Progenitor cell of endocrine pancreas (in vitro differentiated cells): ENCODE measurements around the gene SAMD10. TPM values are rescaled to one million over a fixed set of nuclear protein-coding genes. Genes with fewer than 3 reads are reported as not detected.
"Not testable (repeated sequence)": the region's sequence is repeated elsewhere in the genome, so short reads cannot be mapped to it uniquely, and the experiment has no call there.

Experiments
- DNase-seq: peaks from one replicate; pipeline ENCODE4 v3.0.0; 2021; ENCODE audit warnings: low spot score; ENCODE audit not compliant: unreplicated experiment
- H3K27ac Mint-ChIP-seq: 2 replicates; pipeline ENCODE4 v1.8.0; 2021; ENCODE audit warnings: mild to moderate bottlenecking, moderate library complexity, mixed read lengths
- H3K27me3 Mint-ChIP-seq: 2 replicates; pipeline ENCODE4 v1.8.0; 2021; ENCODE audit warnings: mixed read lengths
- H3K36me3 Mint-ChIP-seq: 2 replicates; pipeline ENCODE4 v1.8.0; 2022; ENCODE audit warnings: mixed read lengths; ENCODE audit not compliant: insufficient read depth
- H3K4me1 Mint-ChIP-seq: 2 replicates; pipeline ENCODE4 v1.8.0; 2021; ENCODE audit warnings: low read depth, mixed read lengths
- H3K4me3 Mint-ChIP-seq: 2 replicates; pipeline ENCODE4 v1.8.0; 2021; ENCODE audit warnings: low read depth, mild to moderate bottlenecking, moderate library complexity, mixed read lengths
- H3K9me3 Mint-ChIP-seq: 2 replicates; pipeline ENCODE4 v1.8.0; 2021; ENCODE audit warnings: low read depth, mixed read lengths
- CTCF ChIP-seq: fragments of 200-600 bp; sonication (generic); IDR thresholded peaks from one replicate; pipeline ENCODE4 v1.5.0; 2021; ENCODE audit warnings: antibody characterized with exemption, mild to moderate bottlenecking; ENCODE audit not compliant: unreplicated experiment
- microRNA-seq: library from miRNA; unstranded; fragments of <30 nt; microRNA quantifications from one replicate; pipeline ENCODE4 v1.1.0, GENCODE V29; 2020; ENCODE audit warnings: borderline number of aligned reads; ENCODE audit not compliant: unreplicated experiment
- total RNA-seq: library from RNA; stranded (reverse); gene quantifications from 2 replicates; pipeline ENCODE4 v1.2.1, GENCODE V29; 2021

The SAMD10 gene
- total RNA-seq, 1 donor from 2014 or later, result 12.8 TPM

GRCh38 chr20:63930971-63931553 is 48.4 kb downstream of the SAMD10 start:
- no peak for DNase-seq
- H3K27ac Mint-ChIP-seq, result no peak overlapping the region
- no peaks in the 10 kb centered on the region for H3K27me3 Mint-ChIP-seq
- H3K9me3 Mint-ChIP-seq, result no peaks in the 10 kb centered on the region
- TF ChIP-seq CTCF, result no peak
- H3K4me1 Mint-ChIP-seq, result peaks cover 5% of the 10 kb centered on the region
- H3K36me3 Mint-ChIP-seq, result peaks cover 17% of the 10 kb centered on the region
- no peak overlapping the region for H3K4me3 Mint-ChIP-seq

GRCh38 chr20:63929473-63929883 is 50.0 kb downstream of the SAMD10 start:
- not testable (repeated sequence) for H3K9me3 Mint-ChIP-seq

GRCh38 chr20:63929071-63929470 is 50.4 kb downstream of the SAMD10 start:
- H3K9me3 Mint-ChIP-seq, result no peaks in the 10 kb centered on the region
- DNase-seq, result no peak
- H3K27me3 Mint-ChIP-seq, result no peaks in the 10 kb centered on the region
- H3K36me3 Mint-ChIP-seq, result peaks cover 12% of the 10 kb centered on the region
- H3K4me3 Mint-ChIP-seq, result no peak overlapping the region
- TF ChIP-seq CTCF, result no peak
- H3K27ac Mint-ChIP-seq, result no peak overlapping the region
- H3K4me1 Mint-ChIP-seq, result peaks cover 5% of the 10 kb centered on the region

More at GRCh38 chr20:63929473-63929883, 50.0 kb downstream of the SAMD10 start:
- not testable (repeated sequence) for H3K27me3 Mint-ChIP-seq, H3K4me3 Mint-ChIP-seq, H3K27ac Mint-ChIP-seq, DNase-seq, H3K4me1 Mint-ChIP-seq
- H3K36me3 Mint-ChIP-seq, result peaks cover 12% of the 10 kb centered on the region

GRCh38 chr20:63926298-63926697 is 53.1 kb downstream of the SAMD10 start:
- no peak overlapping the region for H3K4me3 Mint-ChIP-seq
- no peak for DNase-seq
- H3K9me3 Mint-ChIP-seq, result no peaks in the 10 kb centered on the region
- H3K4me1 Mint-ChIP-seq, result peaks cover 5% of the 10 kb centered on the region
- H3K27ac Mint-ChIP-seq, result peak overlapping the region; percentile 38
- TF ChIP-seq CTCF, result no peak
- H3K36me3 Mint-ChIP-seq, result peaks cover 11% of the 10 kb centered on the region
- no peaks in the 10 kb centered on the region for H3K27me3 Mint-ChIP-seq

GRCh38 chr20:63924241-63924640 is 55.2 kb downstream of the SAMD10 start:
- no peaks in the 10 kb centered on the region for H3K9me3 Mint-ChIP-seq
- no peak overlapping the region for H3K4me3 Mint-ChIP-seq
- H3K4me1 Mint-ChIP-seq, result peaks cover 5% of the 10 kb centered on the region
- no peak for DNase-seq
- no peak for TF ChIP-seq CTCF
- no peak overlapping the region for H3K27ac Mint-ChIP-seq
- no peaks in the 10 kb centered on the region for H3K27me3 Mint-ChIP-seq
- peaks cover 4% of the 10 kb centered on the region for H3K36me3 Mint-ChIP-seq

Small RNA genes within 50 kb of the gene (microRNA-seq; reads per million reads assigned to microRNA genes)
- gene MIR1914 (5.4 reads per million), gene MIR647 (not detected)

Other genes starting within 250 kb of the SAMD10 start
- gene LIME1, start 243.0 kb downstream of the SAMD10 start, total RNA-seq, result 17.2 and 21.0 TPM in 2 replicates
- gene SLC2A4RG, start 239.9 kb downstream of the SAMD10 start, total RNA-seq, result 59.7 and 59.9 TPM in 2 replicates
- gene ZBTB46, start 148.4 kb downstream of the SAMD10 start, total RNA-seq, result 31.2 and 32.2 TPM in 2 replicates
- not detected in 2 replicates for gene ABHD16B, start 118.1 kb downstream of the SAMD10 start, total RNA-seq
- 85.0 and 88.1 TPM in 2 replicates for gene TPD52L2, start 114.4 kb downstream of the SAMD10 start, total RNA-seq
- 41.8 and 42.3 TPM in 2 replicates for gene DNAJC5, start 84.5 kb downstream of the SAMD10 start, total RNA-seq
- 78.9 and 79.2 TPM in 2 replicates for gene UCKL1, start 23.2 kb downstream of the SAMD10 start, total RNA-seq
- 49.4 and 50.5 TPM in 2 replicates for gene ZNF512B, start 9.7 kb downstream of the SAMD10 start, total RNA-seq
- 74.7 and 76.4 TPM in 2 replicates for gene PRPF6, start 1.5 kb upstream of the SAMD10 start, total RNA-seq
- gene C20orf204, start 56.5 kb upstream of the SAMD10 start, total RNA-seq, result 3.3 and 3.4 TPM in 2 replicates
- gene SOX18, start 70.0 kb upstream of the SAMD10 start, total RNA-seq, result not detected in 2 replicates
- 86.7 and 92.7 TPM in 2 replicates for gene TCEA2, start 83.6 kb upstream of the SAMD10 start, total RNA-seq
- 6.5 and 7.6 TPM in 2 replicates for gene RGS19, start 99.9 kb upstream of the SAMD10 start, total RNA-seq
- 1.5 TPM in 2 replicates for gene OPRL1, start 100.4 kb upstream of the SAMD10 start, total RNA-seq
- not detected in 2 replicates for gene LKAAEAR1, start 104.8 kb upstream of the SAMD10 start, total RNA-seq
- gene NPBWR2, start 127.9 kb upstream of the SAMD10 start, total RNA-seq, result not detected in 2 replicates
- 1.9 and 2.3 TPM in 2 replicates for gene MYT1, start 184.8 kb upstream of the SAMD10 start, total RNA-seq